Progenitor cell of endocrine pancreas (in vitro differentiated cells): ENCODE data around the gene PRRX2. TPM values are rescaled to one million over a fixed set of nuclear protein-coding genes. Genes with fewer than 3 reads are reported as not detected.
A peak's percentile ranks its signal among the peaks of the same experiment; 100 is the strongest.

Experiments used
- DNase-seq: peaks from one replicate; pipeline ENCODE4 v3.0.0; 2021; ENCODE audit warnings: low spot score; ENCODE audit not compliant: unreplicated experiment
- H3K27ac Mint-ChIP-seq: 2 replicates; pipeline ENCODE4 v1.8.0; 2021; ENCODE audit warnings: mild to moderate bottlenecking, moderate library complexity, mixed read lengths
- H3K27me3 Mint-ChIP-seq: 2 replicates; pipeline ENCODE4 v1.8.0; 2021; ENCODE audit warnings: mixed read lengths
- H3K36me3 Mint-ChIP-seq: 2 replicates; pipeline ENCODE4 v1.8.0; 2022; ENCODE audit warnings: mixed read lengths; ENCODE audit not compliant: insufficient read depth
- H3K4me1 Mint-ChIP-seq: 2 replicates; pipeline ENCODE4 v1.8.0; 2021; ENCODE audit warnings: low read depth, mixed read lengths
- H3K4me3 Mint-ChIP-seq: 2 replicates; pipeline ENCODE4 v1.8.0; 2021; ENCODE audit warnings: low read depth, mild to moderate bottlenecking, moderate library complexity, mixed read lengths
- H3K9me3 Mint-ChIP-seq: 2 replicates; pipeline ENCODE4 v1.8.0; 2021; ENCODE audit warnings: low read depth, mixed read lengths
- total RNA-seq: library from RNA; stranded (reverse); gene quantifications from 2 replicates; pipeline ENCODE4 v1.2.1, GENCODE V29; 2021
- TF ChIP-seq, protein P1 (sequence below): fragments of 200-600 bp; sonication (generic); IDR thresholded peaks from one replicate; pipeline ENCODE4 v1.5.0; 2021; ENCODE audit warnings: antibody characterized with exemption, mild to moderate bottlenecking; ENCODE audit not compliant: unreplicated experiment

The PRRX2 gene
- total RNA-seq, 1 donor from 2014 or later = 0.79 TPM

DNA sequence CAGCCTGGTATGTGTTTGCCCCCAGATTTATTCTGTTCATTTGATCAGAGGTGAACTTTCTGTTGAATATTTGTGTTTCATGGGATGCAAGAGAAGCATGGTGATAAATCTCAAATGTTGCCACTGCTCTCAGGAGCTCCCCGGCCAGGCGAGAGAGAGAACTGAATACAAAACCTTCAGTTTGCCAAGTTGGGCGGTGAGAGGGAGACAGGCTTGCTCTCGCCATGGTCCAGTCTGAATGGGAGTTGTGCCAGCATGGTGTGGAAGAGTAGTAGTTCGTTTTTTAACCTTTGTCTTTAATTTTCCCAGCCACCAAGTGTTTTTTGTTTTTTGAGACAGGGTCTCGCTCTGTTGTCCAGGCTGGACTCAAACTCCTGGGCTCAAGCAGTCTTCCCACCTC, 36.7 kb upstream of the PRRX2 start:
- H3K4me1 Mint-ChIP-seq = peaks cover 17% of the 10 kb centered on the region
- TF ChIP-seq, protein P1, sequence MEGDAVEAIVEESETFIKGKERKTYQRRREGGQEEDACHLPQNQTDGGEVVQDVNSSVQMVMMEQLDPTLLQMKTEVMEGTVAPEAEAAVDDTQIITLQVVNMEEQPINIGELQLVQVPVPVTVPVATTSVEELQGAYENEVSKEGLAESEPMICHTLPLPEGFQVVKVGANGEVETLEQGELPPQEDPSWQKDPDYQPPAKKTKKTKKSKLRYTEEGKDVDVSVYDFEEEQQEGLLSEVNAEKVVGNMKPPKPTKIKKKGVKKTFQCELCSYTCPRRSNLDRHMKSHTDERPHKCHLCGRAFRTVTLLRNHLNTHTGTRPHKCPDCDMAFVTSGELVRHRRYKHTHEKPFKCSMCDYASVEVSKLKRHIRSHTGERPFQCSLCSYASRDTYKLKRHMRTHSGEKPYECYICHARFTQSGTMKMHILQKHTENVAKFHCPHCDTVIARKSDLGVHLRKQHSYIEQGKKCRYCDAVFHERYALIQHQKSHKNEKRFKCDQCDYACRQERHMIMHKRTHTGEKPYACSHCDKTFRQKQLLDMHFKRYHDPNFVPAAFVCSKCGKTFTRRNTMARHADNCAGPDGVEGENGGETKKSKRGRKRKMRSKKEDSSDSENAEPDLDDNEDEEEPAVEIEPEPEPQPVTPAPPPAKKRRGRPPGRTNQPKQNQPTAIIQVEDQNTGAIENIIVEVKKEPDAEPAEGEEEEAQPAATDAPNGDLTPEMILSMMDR = no peak

DNA sequence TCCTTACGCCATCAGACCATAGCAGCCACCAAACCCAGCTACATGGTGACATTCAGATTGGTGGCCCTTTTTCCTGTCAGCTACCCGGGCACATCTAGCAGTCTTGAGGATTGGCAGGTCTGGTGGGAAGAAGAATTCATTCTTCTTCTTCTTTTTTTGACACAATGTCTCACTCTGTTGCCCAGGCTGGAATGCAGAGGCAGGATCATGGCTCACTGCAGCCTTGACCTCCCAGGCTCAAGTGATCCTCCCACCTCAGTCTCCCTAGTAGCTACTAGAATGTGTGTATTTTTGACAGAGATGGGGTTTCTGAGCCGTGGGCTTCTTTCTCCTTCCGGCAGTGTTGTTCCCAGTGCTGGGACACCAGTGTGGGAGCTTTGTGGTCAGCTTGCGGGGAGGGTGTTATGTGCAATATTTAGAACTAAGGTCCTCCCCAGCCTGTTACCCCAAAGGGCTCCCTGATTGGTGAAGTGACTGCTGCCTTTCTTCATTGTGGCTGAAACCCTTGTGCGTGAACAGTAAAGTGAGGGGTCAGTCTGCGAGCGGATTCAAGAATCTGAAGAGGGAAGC, 36.1 kb upstream of the PRRX2 start:
- DNase-seq = no peak
- Mint-ChIP-seq H3K4me3 (no peak overlapping the region), H3K27ac (no peak overlapping the region), H3K9me3 (no peaks in the 10 kb centered on the region), H3K4me1 (peaks cover 15% of the 10 kb centered on the region), H3K36me3 (peaks cover 2% of the 10 kb centered on the region), H3K27me3 (no peaks in the 10 kb centered on the region)
- TF ChIP-seq, protein P1 = no peak

More for the DNA sequence above, 36.7 kb upstream of the PRRX2 start:
- Mint-ChIP-seq H3K4me3 (no peak overlapping the region), H3K9me3 (no peaks in the 10 kb centered on the region), H3K27ac (no peak overlapping the region), H3K27me3 (no peaks in the 10 kb centered on the region), H3K36me3 (peaks cover 2% of the 10 kb centered on the region)
- no peak for DNase-seq

DNA sequence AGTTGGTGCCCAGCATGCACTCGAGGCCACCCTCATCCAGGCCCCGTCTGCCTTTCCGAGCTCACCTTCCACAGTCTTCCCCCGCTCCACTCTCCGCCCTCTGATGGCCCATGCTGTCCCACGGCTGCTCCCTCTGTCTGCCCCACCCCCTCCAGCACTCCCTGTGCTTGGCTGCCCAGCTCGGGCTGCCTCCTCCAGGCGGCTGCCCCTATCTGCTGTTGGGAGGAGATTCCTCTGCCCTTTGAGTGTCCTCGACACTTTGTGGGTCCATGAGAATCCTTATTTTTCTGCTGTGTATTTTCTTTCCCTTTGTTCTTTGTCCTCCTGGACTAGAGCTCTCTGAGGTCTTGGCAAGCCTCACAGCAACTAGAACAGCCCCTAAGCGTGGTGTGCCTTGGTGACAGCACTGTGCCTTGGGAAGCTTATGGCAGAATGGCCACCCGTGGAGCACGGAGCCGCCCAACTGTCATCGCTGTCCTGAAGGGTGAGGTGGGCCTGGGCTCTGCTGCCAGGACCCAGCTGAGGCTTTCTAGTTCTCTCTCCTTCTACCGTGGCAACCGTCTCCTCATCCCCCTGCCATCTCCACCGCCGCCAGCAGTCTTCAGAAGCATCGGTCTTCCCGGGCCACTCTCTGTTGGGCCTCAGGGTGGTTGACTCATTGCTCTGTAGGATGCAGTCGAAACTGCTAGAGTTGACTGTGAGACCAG, 34.3 kb upstream of the PRRX2 start:
- Mint-ChIP-seq H3K27me3 (no peaks in the 10 kb centered on the region), H3K4me3 (no peak overlapping the region), H3K9me3 (no peaks in the 10 kb centered on the region), H3K4me1 (peaks cover 15% of the 10 kb centered on the region), H3K36me3 (peaks cover 4% of the 10 kb centered on the region), H3K27ac (peak overlapping the region; percentile 75)
- DNase-seq = no peak
- TF ChIP-seq, protein P1 = no peak

DNA sequence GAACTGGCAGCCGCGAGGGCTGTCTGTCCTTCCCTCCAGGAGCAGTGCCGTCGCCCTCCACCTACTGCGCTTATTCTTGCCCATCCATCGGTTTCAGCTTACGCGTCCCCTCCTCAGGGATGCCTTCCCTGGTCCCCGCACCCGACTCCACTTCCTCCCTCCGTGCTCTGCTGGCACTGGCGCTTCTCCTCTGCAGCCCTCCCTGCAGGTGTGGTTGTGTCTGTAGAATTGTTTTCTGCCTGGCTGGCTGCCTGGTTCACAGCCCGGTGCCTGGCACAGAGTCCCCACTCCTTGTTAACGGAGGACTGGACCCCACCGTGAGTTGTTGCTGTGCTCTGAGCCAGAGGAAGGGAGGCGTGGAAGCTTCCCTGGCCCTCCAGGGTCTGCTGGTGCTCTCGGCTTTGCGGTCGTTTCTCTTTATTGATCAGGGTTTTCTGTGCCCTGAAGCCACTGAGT, 33.7 kb upstream of the PRRX2 start:
- H3K4me3 Mint-ChIP-seq = no peak overlapping the region

DNA sequence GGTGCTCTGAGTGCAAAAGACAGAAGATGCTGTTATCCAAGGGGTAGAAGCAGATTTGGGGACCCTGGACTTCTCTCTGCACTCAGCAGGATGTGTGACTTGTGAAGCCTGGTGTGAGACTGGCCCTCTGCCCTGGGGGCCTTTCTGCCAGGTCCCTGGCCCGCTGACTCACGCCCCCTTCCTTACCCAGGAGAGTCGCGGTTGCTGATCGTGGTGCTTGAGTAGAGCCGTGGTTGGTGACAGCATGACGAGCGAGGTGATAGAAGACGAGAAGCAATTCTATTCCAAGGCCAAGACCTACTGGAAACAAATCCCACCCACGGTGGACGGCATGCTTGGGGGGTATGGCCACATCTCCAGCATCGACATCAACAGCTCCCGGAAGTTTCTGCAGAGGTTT, 33.0 kb upstream of the PRRX2 start:
- TF ChIP-seq, protein P1 = no peak
- Mint-ChIP-seq H3K36me3 (peaks cover 4% of the 10 kb centered on the region), H3K27ac (no peak overlapping the region), H3K9me3 (no peaks in the 10 kb centered on the region), H3K4me3 (no peak overlapping the region), H3K27me3 (no peaks in the 10 kb centered on the region), H3K4me1 (peaks cover 4% of the 10 kb centered on the region)
- no peak for DNase-seq

More for the DNA sequence above, 33.7 kb upstream of the PRRX2 start:
- Mint-ChIP-seq H3K4me1 (peaks cover 11% of the 10 kb centered on the region), H3K27me3 (no peaks in the 10 kb centered on the region), H3K36me3 (peaks cover 4% of the 10 kb centered on the region), H3K9me3 (no peaks in the 10 kb centered on the region), H3K27ac (no peak overlapping the region)
- no peak for DNase-seq
- TF ChIP-seq, protein P1 = no peak
